G401.6 (cell line): ENCODE results near the gene ASB2.

Experiments
- FAIRE-seq: peaks from 2 replicates; lab custom pipeline; 2012; peaks lifted over from hg19 to GRCh38; lab: Jason Lieb, UNC

The ASB2 gene

GRCh38 chr14:93902619-93903307 is 73.6 kb downstream of the ASB2 start:
- FAIRE-seq = no peak

GRCh38 chr14:93901813-93902212 is 74.6 kb downstream of the ASB2 start:
- FAIRE-seq = no peak

GRCh38 chr14:93898731-93899130 is 77.6 kb downstream of the ASB2 start:
- no peak for FAIRE-seq

GRCh38 chr14:93898081-93898611 is 78.2 kb downstream of the ASB2 start:
- FAIRE-seq = no peak

GRCh38 chr14:93897476-93897845 is 78.9 kb downstream of the ASB2 start:
- FAIRE-seq = no peak

- FAIRE-seq = no peak
These were observed 81.3 kb downstream of the ASB2 start for GRCh38 chr14:93895023-93895604.

- no peak for FAIRE-seq
These were observed 82.6 kb downstream of the ASB2 start for GRCh38 chr14:93893661-93894261.

GRCh38 chr14:93892923-93893558 is 83.3 kb downstream of the ASB2 start:
- no peak for FAIRE-seq

- no peak for FAIRE-seq
These were observed 83.9 kb downstream of the ASB2 start for GRCh38 chr14:93892505-93892839.

GRCh38 chr14:93891756-93892504 is 84.4 kb downstream of the ASB2 start:
- no peak for FAIRE-seq

- FAIRE-seq = no peak
These were observed 86.5 kb downstream of the ASB2 start for GRCh38 chr14:93889739-93890483.

- FAIRE-seq = no peak
These were observed 87.4 kb downstream of the ASB2 start for GRCh38 chr14:93888995-93889394.

- FAIRE-seq = no peak
These were observed 91.4 kb downstream of the ASB2 start for GRCh38 chr14:93884950-93885349.
